K562 (cell line): ENCODE results near the gene VSIG4. TPM values are rescaled to one million over a fixed set of nuclear protein-coding genes. Genes with fewer than 3 reads are reported as not detected.

Experiments
- BCL6 ChIP-seq: fragments of 250-450 bp; sonication (Bioruptor Pico); IDR thresholded peaks from 2 replicates; pipeline ENCODE4 v1.4.0; 2020
- BDP1 ChIP-seq: IDR thresholded peaks from 3 replicates; pipeline ENCODE4 v1.6.1; 2011; ENCODE audit not compliant: insufficient read length, insufficient read depth
- CBX8 ChIP-seq: fragments of 200-600 bp; sonication (generic); IDR thresholded peaks from 2 replicates; pipeline ENCODE4 v1.6.1; 2012; ENCODE audit warnings: borderline replicate concordance, mixed run types, low read depth, mild to moderate bottlenecking, moderate library complexity, mixed read lengths, low read length, control low read depth, inconsistent platforms; ENCODE audit not compliant: poor library complexity, severe bottlenecking; ENCODE audit errors: extremely low read depth
- FOSL1 ChIP-seq: fragments of 200-800 bp; sonication (Bioruptor generic); conservative IDR thresholded peaks from 2 replicates; pipeline ENCODE4 v1.6.1; 2016; ENCODE audit warnings: missing genetic modification characterization, missing compliant biosample characterization
- JUND ChIP-seq, 2 experiments: IDR thresholded peaks; 2 replicates in 1 of 2; 3 replicates in 1 of 2; pipeline ENCODE4 v1.6.1; 2011; ENCODE audit warnings: borderline replicate concordance in 2 of 2, low read depth in 2 of 2, low read length in 2 of 2, improper control_type of control experiment in 1 of 2, missing biosample characterization in 1 of 2, missing genetic modification characterization in 1 of 2, missing genetic modification reagents in 1 of 2
- MAFF ChIP-seq: IDR thresholded peaks from 2 replicates; pipeline ENCODE4 v1.6.1; 2012; ENCODE audit warnings: low read length, improper control_type of control experiment
- MTA3 ChIP-seq: fragments of 450-650 bp; formaldehyde crosslinking; IDR thresholded peaks from 2 replicates; pipeline ENCODE4 v1.6.1; 2017; ENCODE audit warnings: mild to moderate bottlenecking, borderline replicate concordance
- NR2C2 ChIP-seq, 2 experiments: fragments of 200-800 bp in 1 of 2; sonication (Bioruptor generic) in 1 of 2; sonication (generic) in 1 of 2; formaldehyde crosslinking in 1 of 2; IDR thresholded peaks; 2 replicates each; pipeline versions ENCODE4 v1.6.1 to v1.8.0; 2016 to 2022; ENCODE audit warnings: mild to moderate bottlenecking in 1 of 2, missing compliant biosample characterization in 1 of 2, missing genetic modification characterization in 1 of 2, missing genetic modification reagents in 1 of 2
- PTRF ChIP-seq: fragments of 450-650 bp; IDR thresholded peaks from 2 replicates; pipeline ENCODE4 v1.6.1; 2016; ENCODE audit warnings: mild to moderate bottlenecking, missing genetic modification characterization, missing compliant biosample characterization
- ZFP1 ChIP-seq: fragments of 450-650 bp; formaldehyde crosslinking; IDR thresholded peaks from 2 replicates; pipeline ENCODE4 v1.4.0; 2020; ENCODE audit warnings: mild to moderate bottlenecking, mixed read lengths
- ZNF311 ChIP-seq: fragments of 250-450 bp; sonication (Bioruptor Pico); IDR thresholded peaks from 2 replicates; pipeline ENCODE4 v1.4.0; 2020; ENCODE audit warnings: mild to moderate bottlenecking, moderate library complexity
- polyA plus RNA-seq, 8 experiments: library from polyadenylated mRNA; depleted of rRNA in 4 of 8; stranded (reverse) in 5 of 8; unstranded in 3 of 8; fragments of >200 nt; fragmentation: Nextera tagmentation in 2 of 8; fragmentation: Illumina TruSeq in 1 of 8; extraction: Ambion mirVana in 2 of 8; extraction: Trizol in 1 of 8; gene quantifications; 2 replicates each; pipeline versions ENCODE4 v1.2.1 to v1.2.3, GENCODE V29; 2011 to 2014; ENCODE audit warnings: inconsistent platforms in 1 of 8, missing spikeins in 1 of 8
- total RNA-seq, 7 experiments: library from RNA; depleted of rRNA in 6 of 7; stranded (reverse); fragments of >200 nt in 6 of 7; fragmentation: Illumina TruSeq in 2 of 7; extraction: Trizol in 2 of 7; gene quantifications; 2 replicates each; pipeline versions ENCODE4 v1.2.1 to v1.2.3, GENCODE V29; 2011 to 2021; ENCODE audit warnings: low replicate concordance in 1 of 7
- TF ChIP-seq, protein P1 (sequence below): fragments of 450-650 bp; IDR thresholded peaks from 2 replicates; pipeline ENCODE4 v1.6.1; 2017; ENCODE audit warnings: antibody characterized with exemption, mild to moderate bottlenecking
- TF ChIP-seq, protein P2 (sequence below), 2 experiments: fragments of 200-800 bp in 1 of 2; sonication (Bioruptor generic) in 1 of 2; sonication (generic) in 1 of 2; formaldehyde crosslinking in 1 of 2; IDR thresholded peaks in 1 of 2; conservative IDR thresholded peaks in 1 of 2; 2 replicates each; pipeline versions ENCODE4 v1.5.0 to v1.6.1; 2016 to 2020; ENCODE audit warnings: missing compliant biosample characterization in 1 of 2, missing genetic modification characterization in 1 of 2, missing genetic modification reagents in 1 of 2
- TF ChIP-seq, protein P3 (sequence below): sonication (generic); formaldehyde crosslinking; IDR thresholded peaks from 2 replicates; pipeline ENCODE4 v1.8.0; 2022; ENCODE audit warnings: missing genetic modification reagents, mild to moderate bottlenecking, borderline replicate concordance
- TF ChIP-seq, protein P4 (sequence below): fragments of 250-450 bp; sonication (Bioruptor Pico); IDR thresholded peaks from 2 replicates; pipeline ENCODE4 v1.9.0; 2021; ENCODE audit warnings: mild to moderate bottlenecking, inconsistent platforms

Gene VSIG4
- total and polyA plus RNA-seq, 9 of the 15 experiments (the other 6 are each of a cell fraction or from before 2014, with no cell fraction given) = 0.22 to 1.6 (median 0.46) TPM; not detected in 1

DNA sequence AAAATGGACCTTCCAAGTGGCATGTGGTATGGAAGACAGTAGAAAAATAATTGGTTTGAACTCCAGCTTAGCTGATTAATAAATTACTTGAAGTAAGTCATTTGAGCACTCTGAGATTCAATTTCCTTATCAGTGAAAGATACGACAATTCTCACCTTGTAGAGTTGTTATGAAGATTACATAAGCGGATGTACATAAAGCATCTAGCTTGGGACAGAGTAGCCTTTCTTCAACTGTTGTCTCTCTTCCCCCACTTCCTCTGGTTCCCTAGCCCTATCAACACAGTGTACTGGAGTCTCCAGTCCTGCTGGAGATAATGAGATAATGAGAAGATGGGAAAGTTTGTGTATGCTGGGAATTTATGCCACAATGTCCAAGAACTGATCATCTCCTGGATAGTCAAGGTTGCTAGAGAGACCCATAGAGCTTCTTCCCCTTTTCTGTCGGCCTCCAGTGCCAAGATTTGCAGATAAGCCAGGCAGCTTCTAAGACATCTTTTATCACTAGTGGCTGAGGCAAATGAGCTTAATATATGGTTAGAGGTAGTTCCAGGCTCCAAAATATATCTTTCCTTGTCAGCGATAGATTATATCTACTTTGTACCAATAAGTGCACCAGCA lies 33.9 kb downstream of the VSIG4 start (continued):
- TF ChIP-seq, protein P1, sequence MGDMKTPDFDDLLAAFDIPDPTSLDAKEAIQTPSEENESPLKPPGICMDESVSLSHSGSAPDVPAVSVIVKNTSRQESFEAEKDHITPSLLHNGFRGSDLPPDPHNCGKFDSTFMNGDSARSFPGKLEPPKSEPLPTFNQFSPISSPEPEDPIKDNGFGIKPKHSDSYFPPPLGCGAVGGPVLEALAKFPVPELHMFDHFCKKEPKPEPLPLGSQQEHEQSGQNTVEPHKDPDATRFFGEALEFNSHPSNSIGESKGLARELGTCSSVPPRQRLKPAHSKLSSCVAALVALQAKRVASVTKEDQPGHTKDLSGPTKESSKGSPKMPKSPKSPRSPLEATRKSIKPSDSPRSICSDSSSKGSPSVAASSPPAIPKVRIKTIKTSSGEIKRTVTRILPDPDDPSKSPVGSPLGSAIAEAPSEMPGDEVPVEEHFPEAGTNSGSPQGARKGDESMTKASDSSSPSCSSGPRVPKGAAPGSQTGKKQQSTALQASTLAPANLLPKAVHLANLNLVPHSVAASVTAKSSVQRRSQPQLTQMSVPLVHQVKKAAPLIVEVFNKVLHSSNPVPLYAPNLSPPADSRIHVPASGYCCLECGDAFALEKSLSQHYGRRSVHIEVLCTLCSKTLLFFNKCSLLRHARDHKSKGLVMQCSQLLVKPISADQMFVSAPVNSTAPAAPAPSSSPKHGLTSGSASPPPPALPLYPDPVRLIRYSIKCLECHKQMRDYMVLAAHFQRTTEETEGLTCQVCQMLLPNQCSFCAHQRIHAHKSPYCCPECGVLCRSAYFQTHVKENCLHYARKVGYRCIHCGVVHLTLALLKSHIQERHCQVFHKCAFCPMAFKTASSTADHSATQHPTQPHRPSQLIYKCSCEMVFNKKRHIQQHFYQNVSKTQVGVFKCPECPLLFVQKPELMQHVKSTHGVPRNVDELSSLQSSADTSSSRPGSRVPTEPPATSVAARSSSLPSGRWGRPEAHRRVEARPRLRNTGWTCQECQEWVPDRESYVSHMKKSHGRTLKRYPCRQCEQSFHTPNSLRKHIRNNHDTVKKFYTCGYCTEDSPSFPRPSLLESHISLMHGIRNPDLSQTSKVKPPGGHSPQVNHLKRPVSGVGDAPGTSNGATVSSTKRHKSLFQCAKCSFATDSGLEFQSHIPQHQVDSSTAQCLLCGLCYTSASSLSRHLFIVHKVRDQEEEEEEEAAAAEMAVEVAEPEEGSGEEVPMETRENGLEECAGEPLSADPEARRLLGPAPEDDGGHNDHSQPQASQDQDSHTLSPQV = peak; percentile 80
- TF ChIP-seq ZNF311 (CRISPR knock-in tag) = no peak
- TF ChIP-seq MAFF = no peak
- no peak for TF ChIP-seq NR2C2 (CRISPR knock-in tag; IDR thresholded peaks at IDR 0.05)
- peak; percentile 29; the same call in 1 of the 2 replicates for TF ChIP-seq NR2C2 (tag; IDR thresholded peaks at IDR 0.05)
- TF ChIP-seq FOSL1 (tag) = no peak
- no peak for TF ChIP-seq ZFP1 (CRISPR knock-in tag)
- TF ChIP-seq, protein P2, sequence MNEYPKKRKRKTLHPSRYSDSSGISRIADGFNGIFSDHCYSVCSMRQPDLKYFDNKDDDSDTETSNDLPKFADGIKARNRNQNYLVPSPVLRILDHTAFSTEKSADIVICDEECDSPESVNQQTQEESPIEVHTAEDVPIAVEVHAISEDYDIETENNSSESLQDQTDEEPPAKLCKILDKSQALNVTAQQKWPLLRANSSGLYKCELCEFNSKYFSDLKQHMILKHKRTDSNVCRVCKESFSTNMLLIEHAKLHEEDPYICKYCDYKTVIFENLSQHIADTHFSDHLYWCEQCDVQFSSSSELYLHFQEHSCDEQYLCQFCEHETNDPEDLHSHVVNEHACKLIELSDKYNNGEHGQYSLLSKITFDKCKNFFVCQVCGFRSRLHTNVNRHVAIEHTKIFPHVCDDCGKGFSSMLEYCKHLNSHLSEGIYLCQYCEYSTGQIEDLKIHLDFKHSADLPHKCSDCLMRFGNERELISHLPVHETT (CRISPR knock-in tag; conservative IDR thresholded peaks at IDR 0.05 in 1 of 2, IDR thresholded peaks at IDR 0.05 in 1 of 2) = no peak
- no peak for TF ChIP-seq CBX8
- TF ChIP-seq JUND (IDR thresholded peaks at IDR 0.05; ENCODE audit: borderline replicate concordance, low read depth, low read length) = no peak
- peak; percentile 10; the same call in 2 of the 3 replicates for TF ChIP-seq JUND (tag; IDR thresholded peaks at IDR 0.05; ENCODE audit: borderline replicate concordance, low read depth, low read length)
- TF ChIP-seq BCL6 = no peak
- TF ChIP-seq MTA3 = 0 out of 2 replicates have a peak, but pooled peaks have one; percentile 36
- no peak for TF ChIP-seq BDP1
- TF ChIP-seq, protein P3, sequence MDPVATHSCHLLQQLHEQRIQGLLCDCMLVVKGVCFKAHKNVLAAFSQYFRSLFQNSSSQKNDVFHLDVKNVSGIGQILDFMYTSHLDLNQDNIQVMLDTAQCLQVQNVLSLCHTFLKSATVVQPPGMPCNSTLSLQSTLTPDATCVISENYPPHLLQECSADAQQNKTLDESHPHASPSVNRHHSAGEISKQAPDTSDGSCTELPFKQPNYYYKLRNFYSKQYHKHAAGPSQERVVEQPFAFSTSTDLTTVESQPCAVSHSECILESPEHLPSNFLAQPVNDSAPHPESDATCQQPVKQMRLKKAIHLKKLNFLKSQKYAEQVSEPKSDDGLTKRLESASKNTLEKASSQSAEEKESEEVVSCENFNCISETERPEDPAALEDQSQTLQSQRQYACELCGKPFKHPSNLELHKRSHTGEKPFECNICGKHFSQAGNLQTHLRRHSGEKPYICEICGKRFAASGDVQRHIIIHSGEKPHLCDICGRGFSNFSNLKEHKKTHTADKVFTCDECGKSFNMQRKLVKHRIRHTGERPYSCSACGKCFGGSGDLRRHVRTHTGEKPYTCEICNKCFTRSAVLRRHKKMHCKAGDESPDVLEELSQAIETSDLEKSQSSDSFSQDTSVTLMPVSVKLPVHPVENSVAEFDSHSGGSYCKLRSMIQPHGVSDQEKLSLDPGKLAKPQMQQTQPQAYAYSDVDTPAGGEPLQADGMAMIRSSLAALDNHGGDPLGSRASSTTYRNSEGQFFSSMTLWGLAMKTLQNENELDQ (CRISPR knock-in tag) = no peak
- no peak for TF ChIP-seq PTRF (tag)
- TF ChIP-seq, protein P4, sequence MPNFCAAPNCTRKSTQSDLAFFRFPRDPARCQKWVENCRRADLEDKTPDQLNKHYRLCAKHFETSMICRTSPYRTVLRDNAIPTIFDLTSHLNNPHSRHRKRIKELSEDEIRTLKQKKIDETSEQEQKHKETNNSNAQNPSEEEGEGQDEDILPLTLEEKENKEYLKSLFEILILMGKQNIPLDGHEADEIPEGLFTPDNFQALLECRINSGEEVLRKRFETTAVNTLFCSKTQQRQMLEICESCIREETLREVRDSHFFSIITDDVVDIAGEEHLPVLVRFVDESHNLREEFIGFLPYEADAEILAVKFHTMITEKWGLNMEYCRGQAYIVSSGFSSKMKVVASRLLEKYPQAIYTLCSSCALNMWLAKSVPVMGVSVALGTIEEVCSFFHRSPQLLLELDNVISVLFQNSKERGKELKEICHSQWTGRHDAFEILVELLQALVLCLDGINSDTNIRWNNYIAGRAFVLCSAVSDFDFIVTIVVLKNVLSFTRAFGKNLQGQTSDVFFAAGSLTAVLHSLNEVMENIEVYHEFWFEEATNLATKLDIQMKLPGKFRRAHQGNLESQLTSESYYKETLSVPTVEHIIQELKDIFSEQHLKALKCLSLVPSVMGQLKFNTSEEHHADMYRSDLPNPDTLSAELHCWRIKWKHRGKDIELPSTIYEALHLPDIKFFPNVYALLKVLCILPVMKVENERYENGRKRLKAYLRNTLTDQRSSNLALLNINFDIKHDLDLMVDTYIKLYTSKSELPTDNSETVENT (CRISPR knock-in tag) = no peak
